BE2C (cell line): Measurements from ENCODE around the gene TRPV6.

Experiments
- DNase-seq: peaks from one replicate; pipeline ENCODE4 v3.0.0-alpha.2; 2020
- H3K27me3 ChIP-seq: fragments of 250-450 bp; sonication (Bioruptor Pico); 2 replicates; pipeline ENCODE4 v1.5.1; 2020; ENCODE audit warnings: mild to moderate bottlenecking
- H3K36me3 ChIP-seq: fragments of 250-450 bp; sonication (Bioruptor Pico); 2 replicates; pipeline ENCODE4 v1.5.1; 2020; ENCODE audit warnings: mild to moderate bottlenecking
- H3K4me1 ChIP-seq: fragments of 250-450 bp; sonication (Bioruptor Pico); 2 replicates; pipeline ENCODE4 v1.5.1; 2020
- H3K4me3 ChIP-seq: 2 replicates; pipeline ENCODE4 v1.5.1; 2011; ENCODE audit warnings: low read depth, low read length
- H3K9me3 ChIP-seq: fragments of 250-450 bp; sonication (Bioruptor Pico); 2 replicates; pipeline ENCODE4 v1.5.1; 2020
- TF ChIP-seq, protein P1 (sequence below): IDR thresholded peaks from 2 replicates; pipeline ENCODE4 v1.5.1; 2012; ENCODE audit warnings: mild to moderate bottlenecking, low read depth, low read length

The TRPV6 gene

DNA sequence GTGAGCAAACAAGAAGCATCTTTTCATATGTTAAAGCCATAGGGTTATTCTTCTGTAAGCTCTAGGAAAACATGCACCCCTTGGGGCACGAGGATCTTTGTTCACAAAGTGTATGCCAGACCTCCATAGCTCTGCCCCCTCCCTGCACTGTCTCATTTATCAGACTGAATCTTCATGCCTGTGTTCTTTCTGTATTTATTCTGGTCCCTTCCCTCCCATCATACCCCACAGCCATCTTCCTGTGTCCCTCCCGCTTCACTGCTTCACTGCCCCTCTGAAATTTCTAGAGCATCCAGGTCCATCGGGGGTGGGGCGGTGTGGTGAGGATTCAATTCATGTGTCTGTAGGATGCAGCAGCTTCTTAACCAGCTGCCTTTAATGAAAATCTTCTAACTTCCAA is 23.2 kb downstream of the TRPV6 start:
- Histone ChIP-seq H3K4me1 (no peaks in the 10 kb centered on the region), H3K9me3 (no peaks in the 10 kb centered on the region), H3K36me3 (no peaks in the 10 kb centered on the region), H3K27me3 (no peaks in the 10 kb centered on the region), H3K4me3 (no peak overlapping the region)
- DNase-seq = no peak
- TF ChIP-seq, protein P1, sequence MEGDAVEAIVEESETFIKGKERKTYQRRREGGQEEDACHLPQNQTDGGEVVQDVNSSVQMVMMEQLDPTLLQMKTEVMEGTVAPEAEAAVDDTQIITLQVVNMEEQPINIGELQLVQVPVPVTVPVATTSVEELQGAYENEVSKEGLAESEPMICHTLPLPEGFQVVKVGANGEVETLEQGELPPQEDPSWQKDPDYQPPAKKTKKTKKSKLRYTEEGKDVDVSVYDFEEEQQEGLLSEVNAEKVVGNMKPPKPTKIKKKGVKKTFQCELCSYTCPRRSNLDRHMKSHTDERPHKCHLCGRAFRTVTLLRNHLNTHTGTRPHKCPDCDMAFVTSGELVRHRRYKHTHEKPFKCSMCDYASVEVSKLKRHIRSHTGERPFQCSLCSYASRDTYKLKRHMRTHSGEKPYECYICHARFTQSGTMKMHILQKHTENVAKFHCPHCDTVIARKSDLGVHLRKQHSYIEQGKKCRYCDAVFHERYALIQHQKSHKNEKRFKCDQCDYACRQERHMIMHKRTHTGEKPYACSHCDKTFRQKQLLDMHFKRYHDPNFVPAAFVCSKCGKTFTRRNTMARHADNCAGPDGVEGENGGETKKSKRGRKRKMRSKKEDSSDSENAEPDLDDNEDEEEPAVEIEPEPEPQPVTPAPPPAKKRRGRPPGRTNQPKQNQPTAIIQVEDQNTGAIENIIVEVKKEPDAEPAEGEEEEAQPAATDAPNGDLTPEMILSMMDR = no peak

DNA sequence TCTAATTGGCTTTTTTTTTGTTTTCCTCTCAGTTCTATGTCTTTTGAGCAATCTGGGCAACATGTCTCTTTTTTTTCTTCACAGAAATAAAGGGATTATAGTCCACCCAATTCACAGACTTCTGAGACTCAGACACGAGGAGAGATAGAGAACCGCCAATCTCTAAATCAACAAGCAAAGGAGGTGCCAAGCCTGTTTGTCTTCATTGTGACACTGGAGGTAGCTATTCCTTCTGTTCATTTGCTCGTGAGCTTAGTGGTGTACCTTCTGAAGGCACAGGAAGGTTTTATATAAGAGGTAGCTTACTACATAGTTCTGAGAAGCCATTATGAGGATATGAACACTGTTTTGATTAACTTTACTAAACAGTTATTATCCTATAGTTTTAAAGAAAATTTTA is 24.6 kb downstream of the TRPV6 start:
- H3K9me3 ChIP-seq = no peaks in the 10 kb centered on the region
- H3K36me3 ChIP-seq = no peaks in the 10 kb centered on the region
- no peak overlapping the region for H3K4me3 ChIP-seq
- peaks cover 2% of the 10 kb centered on the region; the same call in 1 of the 2 replicates for H3K27me3 ChIP-seq
- DNase-seq = no peak
- no peaks in the 10 kb centered on the region for H3K4me1 ChIP-seq
- TF ChIP-seq, protein P1 = no peak

DNA sequence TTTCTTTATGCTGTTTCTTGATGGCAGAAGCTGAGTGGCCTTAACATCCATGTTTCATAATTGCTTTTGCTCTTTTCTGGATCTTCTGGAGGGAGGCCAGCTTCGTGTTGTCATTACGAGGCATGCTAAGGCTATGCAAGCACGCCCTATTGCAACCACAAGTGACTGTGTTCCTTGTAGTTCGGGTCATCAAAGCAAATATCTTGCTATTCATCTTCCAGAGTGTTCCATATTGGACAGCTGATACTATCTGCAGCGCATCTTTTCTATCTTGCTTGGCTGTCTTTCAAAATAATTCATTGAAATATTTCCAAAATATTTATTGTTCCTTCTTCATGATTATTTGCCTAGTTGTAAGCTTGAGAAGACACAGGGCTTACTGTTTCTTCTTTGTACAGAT is 25.7 kb downstream of the TRPV6 start:
- no peaks in the 10 kb centered on the region for H3K4me1 ChIP-seq
- DNase-seq = no peak
- TF ChIP-seq, protein P1 = no peak
- peaks cover 11% of the 10 kb centered on the region for H3K27me3 ChIP-seq
- no peaks in the 10 kb centered on the region for H3K36me3 ChIP-seq
- H3K9me3 ChIP-seq = no peaks in the 10 kb centered on the region
- no peak overlapping the region for H3K4me3 ChIP-seq

DNA sequence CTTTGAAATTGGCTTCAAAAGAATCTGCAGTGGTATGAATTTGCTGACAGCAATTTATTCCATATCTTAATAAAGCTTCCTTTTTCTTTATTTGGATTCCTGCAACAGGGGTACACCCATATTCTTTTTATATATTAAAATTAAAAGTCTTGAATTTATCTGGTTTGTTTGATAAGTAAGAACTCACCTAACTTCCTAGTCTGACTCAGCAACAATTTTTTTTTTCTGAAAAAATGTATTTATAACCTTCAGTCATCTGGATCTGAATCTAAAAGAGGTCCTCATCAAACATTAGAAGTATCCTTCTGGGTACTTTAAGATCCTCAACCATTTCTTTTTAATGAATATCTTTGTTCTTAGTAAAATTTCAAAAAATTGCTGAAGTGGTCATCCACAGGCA is 26.1 kb downstream of the TRPV6 start:
- Histone ChIP-seq H3K36me3 (no peaks in the 10 kb centered on the region), H3K9me3 (no peaks in the 10 kb centered on the region), H3K4me3 (no peak overlapping the region), H3K4me1 (no peaks in the 10 kb centered on the region), H3K27me3 (peaks cover 15% of the 10 kb centered on the region)
- no peak for DNase-seq
- TF ChIP-seq, protein P1 = no peak

DNA sequence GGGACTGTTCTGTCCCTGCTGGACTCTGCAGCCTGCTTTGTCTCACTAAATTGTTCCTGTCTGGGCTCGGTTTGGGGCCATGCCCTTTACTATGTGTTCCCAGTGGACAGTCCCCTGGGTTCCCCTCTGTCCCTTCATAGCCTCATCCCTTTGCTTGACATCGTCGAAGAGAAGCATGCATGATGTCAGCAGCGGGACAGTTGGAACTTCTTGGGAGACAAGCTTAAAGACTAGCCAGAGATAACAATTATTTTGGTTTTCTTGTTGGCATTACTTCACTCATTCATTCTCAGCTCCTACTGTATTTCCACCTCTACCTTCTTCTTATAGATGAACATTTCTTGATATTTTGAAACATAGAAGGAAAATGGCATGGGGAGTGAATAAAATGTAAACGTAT is 27.9 kb downstream of the TRPV6 start:
- Histone ChIP-seq H3K27me3 (peaks cover 23% of the 10 kb centered on the region), H3K9me3 (no peaks in the 10 kb centered on the region), H3K4me1 (no peaks in the 10 kb centered on the region), H3K4me3 (no peak overlapping the region), H3K36me3 (no peaks in the 10 kb centered on the region)
- TF ChIP-seq, protein P1 = no peak
- no peak for DNase-seq

DNA sequence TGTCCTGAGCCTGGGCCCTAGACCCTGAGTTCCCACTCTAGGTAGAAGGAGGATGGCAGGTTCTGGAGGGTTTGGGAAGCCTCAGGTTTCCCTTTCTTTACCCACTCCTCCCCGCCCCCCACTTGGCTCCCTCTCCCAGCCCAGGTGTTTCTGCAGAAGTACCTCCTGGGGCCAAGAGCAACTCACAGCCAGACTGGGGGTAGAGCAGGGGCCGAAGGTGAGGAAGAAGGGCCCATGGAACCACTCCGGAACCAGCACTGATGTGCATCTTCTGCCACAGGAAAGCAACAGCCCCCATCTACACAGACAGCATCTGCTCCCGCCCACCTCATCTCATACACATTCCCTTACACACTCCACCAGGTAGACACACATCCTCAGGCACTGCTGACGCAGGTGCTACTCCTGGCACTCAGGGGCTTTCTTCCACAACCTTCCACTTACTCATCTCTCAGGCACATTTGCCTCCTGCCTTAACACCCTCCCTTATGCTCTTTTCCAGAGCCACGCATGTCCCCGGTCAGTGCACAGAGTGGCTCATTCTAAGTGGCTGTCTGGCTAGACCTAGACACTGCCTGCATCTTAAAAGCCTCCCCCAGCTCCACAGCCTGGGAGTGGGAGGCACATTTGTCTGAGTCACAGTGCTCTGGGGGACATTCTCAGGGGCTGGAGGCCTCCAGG is 28.8 kb downstream of the TRPV6 start:
- no peak overlapping the region for H3K4me3 ChIP-seq
- H3K4me1 ChIP-seq = no peaks in the 10 kb centered on the region
- peaks cover 23% of the 10 kb centered on the region for H3K27me3 ChIP-seq
- no peaks in the 10 kb centered on the region for H3K9me3 ChIP-seq
- DNase-seq = no peak
- no peaks in the 10 kb centered on the region for H3K36me3 ChIP-seq
- TF ChIP-seq, protein P1 = no peak
